Measurements from ENCODE around the gene ADISSP. TPM values are rescaled to one million over a fixed set of nuclear protein-coding genes. Genes with fewer than 3 reads are reported as not detected.

ADISSP gene
- total RNA-seq, 3 donors from 2014 or later (not counting 1 experiment from before 2014, with no cell fraction given) = 10.1 to 13.5 (median 12.3) TPM

GRCh38 chr20:3714092-3714491 lies 53.5 kb downstream of the ADISSP start:
- H3K4me1 ChIP-seq (ENCODE audit: control insufficient read depth, insufficient read depth, low read length) = peaks cover 6% of the 10 kb centered on the region
- Mint-ChIP-seq H3K27ac (no peak overlapping the region), H3K36me3 (no peaks in the 10 kb centered on the region), H3K27me3 (ENCODE audit: low read depth in 2 of 2) (peaks cover 0 to 13% of the 10 kb centered on the region in 2 donors), H3K4me3 (no peak overlapping the region), H3K9me3 (no peaks in the 10 kb centered on the region), H3K4me1 (no peaks in the 10 kb centered on the region)
- no peaks in the 10 kb centered on the region for H3K36me3 ChIP-seq (ENCODE audit: control insufficient read depth, insufficient read depth, low read length)
- WGBS (ENCODE audit: insufficient coverage) = 73% methylated on average over 4 of the region's 4 CpGs
- intact Hi-C loops (cut with micrococcal nuclease) = no loop called here
- ATAC-seq (no peak), DNase-seq (no peak)
- TF ChIP-seq CTCF (IDR thresholded peaks at IDR 0.05) = no peak
- no peaks in the 10 kb centered on the region for H3K27me3 ChIP-seq (ENCODE audit: control insufficient read depth, insufficient read depth, low read length)
- H3K27ac ChIP-seq (ENCODE audit: low read length) = no peak overlapping the region
- H3K4me3 ChIP-seq (ENCODE audit: low read length) = no peak overlapping the region
- H3K9me3 ChIP-seq (ENCODE audit: control insufficient read depth, insufficient read depth, low read length) = no peaks in the 10 kb centered on the region

- Histone ChIP-seq H3K4me3 (ENCODE audit: low read length) (no peak within 1 kb of the TSS), H3K9me3 (ENCODE audit: control insufficient read depth, insufficient read depth, low read length) (no peaks in the 10 kb centered on the region), H3K4me1 (ENCODE audit: control insufficient read depth, insufficient read depth, low read length) (peaks cover 6% of the 10 kb centered on the region), H3K27ac (ENCODE audit: low read length) (no peak within 1 kb of the TSS), H3K27me3 (ENCODE audit: control insufficient read depth, insufficient read depth, low read length) (no peaks in the 10 kb centered on the region), H3K36me3 (ENCODE audit: control insufficient read depth, insufficient read depth, low read length) (no peaks in the 10 kb centered on the region)
- peak in 1 of 2 donors; percentile 19 for DNase-seq
- Mint-ChIP-seq H3K27ac (no peak within 1 kb of the TSS), H3K4me1 (no peaks in the 10 kb centered on the region), H3K4me3 (no peak within 1 kb of the TSS), H3K27me3 (ENCODE audit: low read depth in 2 of 2) (peaks cover 0 to 10% of the 10 kb centered on the region in 2 donors), H3K36me3 (no peaks in the 10 kb centered on the region), H3K9me3 (no peaks in the 10 kb centered on the region)
- ATAC-seq = no peak
- 51% methylated on average over 13 of the region's 15 CpGs for WGBS (ENCODE audit: insufficient coverage)
- no peak for TF ChIP-seq CTCF (IDR thresholded peaks at IDR 0.05)
- intact Hi-C loops (cut with micrococcal nuclease) = no loop called here
These were observed 55.2 kb downstream of the ADISSP start, which contains the start of gene SIGLEC1 for GRCh38 chr20:3712279-3712873. SIGLEC1 (minus strand) TSS chr20:3712600; CDS start chr20:3707128, 5,472 bp downstream.

- H3K27ac Mint-ChIP-seq = no peak overlapping the region
- no peaks in the 10 kb centered on the region for H3K36me3 Mint-ChIP-seq
- TF ChIP-seq CTCF (IDR thresholded peaks at IDR 0.05) = no peak
- H3K9me3 Mint-ChIP-seq = no peaks in the 10 kb centered on the region
- DNase-seq (no peak), ATAC-seq (no peak)
- Histone ChIP-seq H3K4me3 (ENCODE audit: low read length) (no peak overlapping the region), H3K36me3 (ENCODE audit: control insufficient read depth, insufficient read depth, low read length) (no peaks in the 10 kb centered on the region), H3K4me1 (ENCODE audit: control insufficient read depth, insufficient read depth, low read length) (peaks cover 6% of the 10 kb centered on the region), H3K27me3 (ENCODE audit: control insufficient read depth, insufficient read depth, low read length) (no peaks in the 10 kb centered on the region), H3K9me3 (ENCODE audit: control insufficient read depth, insufficient read depth, low read length) (no peaks in the 10 kb centered on the region), H3K27ac (ENCODE audit: low read length) (no peak overlapping the region)
- no peaks in the 10 kb centered on the region for H3K4me1 Mint-ChIP-seq
- H3K27me3 Mint-ChIP-seq (ENCODE audit: low read depth in 2 of 2) = peaks cover 0 to 7% of the 10 kb centered on the region in 2 donors
- 89% methylated on average over 4 of the region's 4 CpGs for WGBS (ENCODE audit: insufficient coverage)
- H3K4me3 Mint-ChIP-seq = no peak overlapping the region
- intact Hi-C loops (cut with micrococcal nuclease) = no loop called here
These were observed 56.0 kb downstream of the ADISSP start for GRCh38 chr20:3711484-3711941.

All from natural killer cell (primary cell).